T-helper 2 cell treated with Interferon-gamma antibody and Interleukin-4, amounts not matched to agents 5 μg/mL and 100 μg/mL, for 36 hours (primary cell): Measurements from ENCODE around the gene ABCB6.

Experiments
- DNase-seq: peaks from one replicate; pipeline ENCODE4 v3.0.0; 2021; ENCODE audit warnings: low spot score
- H3K27ac Mint-ChIP-seq: one replicate; pipeline ENCODE4 v1.8.0; 2021; ENCODE audit warnings: mild to moderate bottlenecking, mixed read lengths
- H3K27me3 Mint-ChIP-seq: one replicate; pipeline ENCODE4 v1.8.0; 2021; ENCODE audit warnings: low read depth, mixed read lengths
- H3K36me3 Mint-ChIP-seq: one replicate; pipeline ENCODE4 v1.8.0; 2021; ENCODE audit warnings: low read depth, mixed read lengths
- H3K4me1 Mint-ChIP-seq: one replicate; pipeline ENCODE4 v1.8.0; 2021; ENCODE audit warnings: low read depth, mixed read lengths
- H3K4me3 Mint-ChIP-seq: one replicate; pipeline ENCODE4 v1.8.0; 2022; ENCODE audit warnings: mild to moderate bottlenecking, moderate library complexity, mixed read lengths
- H3K9me3 Mint-ChIP-seq: one replicate; pipeline ENCODE4 v1.8.0; 2021; ENCODE audit warnings: mixed read lengths

Gene ABCB6

GRCh38 chr2:219213486-219214071 is 5.2 kb downstream of the ABCB6 start:
- H3K27ac Mint-ChIP-seq: no peak overlapping the region
- H3K4me3 Mint-ChIP-seq: no peak overlapping the region
- peaks cover 33% of the 10 kb centered on the region for H3K4me1 Mint-ChIP-seq
- H3K36me3 Mint-ChIP-seq: peaks cover 43% of the 10 kb centered on the region
- H3K27me3 Mint-ChIP-seq: no peaks in the 10 kb centered on the region
- H3K9me3 Mint-ChIP-seq: no peaks in the 10 kb centered on the region
- DNase-seq: no peak

- no peak overlapping the region for H3K4me3 Mint-ChIP-seq
- H3K9me3 Mint-ChIP-seq: no peaks in the 10 kb centered on the region
- peaks cover 37% of the 10 kb centered on the region for H3K4me1 Mint-ChIP-seq
- no peak for DNase-seq
- no peak overlapping the region for H3K27ac Mint-ChIP-seq
- H3K27me3 Mint-ChIP-seq: no peaks in the 10 kb centered on the region
- peaks cover 49% of the 10 kb centered on the region for H3K36me3 Mint-ChIP-seq
Measured at GRCh38 chr2:219213026-219213415, 5.7 kb downstream of the ABCB6 start.

GRCh38 chr2:219210886-219211362 is 7.8 kb downstream of the ABCB6 start:
- H3K9me3 Mint-ChIP-seq: no peaks in the 10 kb centered on the region
- H3K27me3 Mint-ChIP-seq: no peaks in the 10 kb centered on the region
- no peak for DNase-seq
- H3K36me3 Mint-ChIP-seq: peaks cover 41% of the 10 kb centered on the region
- H3K27ac Mint-ChIP-seq: peak overlapping the region; percentile 84
- peaks cover 36% of the 10 kb centered on the region for H3K4me1 Mint-ChIP-seq
- H3K4me3 Mint-ChIP-seq: no peak overlapping the region

- DNase-seq: no peak
- Mint-ChIP-seq H3K9me3 (no peaks in the 10 kb centered on the region), H3K36me3 (peaks cover 41% of the 10 kb centered on the region)
Measured at GRCh38 chr2:219210196-219210885, 8.4 kb downstream of the ABCB6 start.

GRCh38 chr2:219209236-219210195 is 9.2 kb downstream of the ABCB6 start:
- Mint-ChIP-seq H3K9me3 (peaks cover 1% of the 10 kb centered on the region), H3K4me3 (peak overlapping the region; percentile 35), H3K36me3 (peaks cover 38% of the 10 kb centered on the region), H3K27me3 (no peaks in the 10 kb centered on the region), H3K27ac (peak overlapping the region; percentile 83), H3K4me1 (peaks cover 34% of the 10 kb centered on the region)
- no peak for DNase-seq

More at GRCh38 chr2:219210196-219210885, 8.4 kb downstream of the ABCB6 start:
- Mint-ChIP-seq H3K4me3 (no peak overlapping the region), H3K4me1 (peaks cover 36% of the 10 kb centered on the region), H3K27ac (peak overlapping the region; percentile 83), H3K27me3 (no peaks in the 10 kb centered on the region)

GRCh38 chr2:219207884-219208740 is 10.6 kb downstream of the ABCB6 start:
- H3K4me1 Mint-ChIP-seq: peaks cover 34% of the 10 kb centered on the region
- H3K9me3 Mint-ChIP-seq: peaks cover 4% of the 10 kb centered on the region
- peak overlapping the region; percentile 83 for H3K27ac Mint-ChIP-seq
- DNase-seq: no peak
- H3K27me3 Mint-ChIP-seq: no peaks in the 10 kb centered on the region
- peaks cover 31% of the 10 kb centered on the region for H3K36me3 Mint-ChIP-seq
- H3K4me3 Mint-ChIP-seq: peak overlapping the region; percentile 86

- peaks cover 34% of the 10 kb centered on the region for H3K4me1 Mint-ChIP-seq
- peak overlapping the region; percentile 83 for H3K27ac Mint-ChIP-seq
- no peak for DNase-seq
- H3K4me3 Mint-ChIP-seq: peak overlapping the region; percentile 86
- no peaks in the 10 kb centered on the region for H3K27me3 Mint-ChIP-seq
- peaks cover 27% of the 10 kb centered on the region for H3K36me3 Mint-ChIP-seq
- peaks cover 4% of the 10 kb centered on the region for H3K9me3 Mint-ChIP-seq
Measured at GRCh38 chr2:219207134-219207883, 11.4 kb downstream of the ABCB6 start.

GRCh38 chr2:219206328-219207133 is 12.2 kb downstream of the ABCB6 start, which contains the start of gene ZFAND2B:
TSS of gene ZFAND2B (plus strand) at chr2:219206782. CDS start at chr2:219206988, 206 bp downstream.
- no peaks in the 10 kb centered on the region for H3K27me3 Mint-ChIP-seq
- peak; percentile 96 for DNase-seq
- H3K4me3 Mint-ChIP-seq: peak within 1 kb of the TSS; percentile 86
- peaks cover 34% of the 10 kb centered on the region for H3K4me1 Mint-ChIP-seq
- peak within 1 kb of the TSS; percentile 94 for H3K27ac Mint-ChIP-seq
- peaks cover 24% of the 10 kb centered on the region for H3K36me3 Mint-ChIP-seq
- peaks cover 4% of the 10 kb centered on the region for H3K9me3 Mint-ChIP-seq

- H3K9me3 Mint-ChIP-seq: peaks cover 4% of the 10 kb centered on the region
- peak overlapping the region; percentile 86 for H3K4me3 Mint-ChIP-seq
- no peaks in the 10 kb centered on the region for H3K27me3 Mint-ChIP-seq
- H3K4me1 Mint-ChIP-seq: peaks cover 30% of the 10 kb centered on the region
- peaks cover 24% of the 10 kb centered on the region for H3K36me3 Mint-ChIP-seq
- H3K27ac Mint-ChIP-seq: peak overlapping the region; percentile 94
- no peak for DNase-seq
Measured at GRCh38 chr2:219205981-219206327, 12.8 kb downstream of the ABCB6 start.

GRCh38 chr2:219205165-219205538 is 13.6 kb downstream of the ABCB6 start:
- Mint-ChIP-seq H3K27me3 (no peaks in the 10 kb centered on the region), H3K27ac (no peak overlapping the region), H3K36me3 (peaks cover 21% of the 10 kb centered on the region), H3K9me3 (peaks cover 4% of the 10 kb centered on the region), H3K4me3 (peak overlapping the region; percentile 34), H3K4me1 (peaks cover 35% of the 10 kb centered on the region)
- no peak for DNase-seq

GRCh38 chr2:219204425-219205164 is 14.2 kb downstream of the ABCB6 start:
- no peak for DNase-seq
- Mint-ChIP-seq H3K4me3 (no peak overlapping the region), H3K36me3 (peaks cover 18% of the 10 kb centered on the region), H3K27ac (no peak overlapping the region), H3K9me3 (peaks cover 4% of the 10 kb centered on the region), H3K4me1 (peaks cover 31% of the 10 kb centered on the region), H3K27me3 (no peaks in the 10 kb centered on the region)
